Measurements from ENCODE around the gene ID4.
"Not testable (repeated sequence)": the region's sequence is repeated elsewhere in the genome, so short reads cannot be mapped to it uniquely, and the experiment has no call there.

ID4 gene

GRCh38 chr6:19833947-19834346 lies 3.2 kb upstream of the ID4 start:
- no peak for DNase-seq (ENCODE audit: low read depth)

DNA sequence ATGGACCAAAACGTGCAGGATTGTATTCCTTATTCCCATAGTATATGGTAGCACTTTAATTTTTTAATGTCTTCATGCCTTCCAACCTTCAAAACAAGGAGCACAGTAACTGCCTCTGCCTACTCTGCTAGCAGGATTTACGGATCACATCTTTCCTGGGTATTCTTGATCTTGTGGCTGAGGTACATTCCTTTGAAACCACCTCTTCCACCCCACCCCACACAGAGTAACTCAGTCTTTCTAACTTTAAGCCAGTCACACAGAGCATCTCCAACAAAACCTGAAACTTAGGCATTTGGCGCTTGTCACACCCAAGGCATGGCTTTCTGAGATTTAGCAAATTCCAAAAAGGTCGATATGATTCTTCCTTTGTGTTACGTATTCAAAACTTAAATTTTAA lies 2.3 kb upstream of the ID4 start:
- no peak for DNase-seq (ENCODE audit: low read depth)

- DNase-seq (ENCODE audit: low read depth) = no peak
Measured at GRCh38 chr6:19835605-19836004, 1.6 kb upstream of the ID4 start.

- DNase-seq (ENCODE audit: low read depth) = no peak
Measured at GRCh38 chr6:19837511-19838441, 606 bp downstream of the ID4 start.

GRCh38 chr6:19838442-19839236 lies 1.5 kb downstream of the ID4 start:
- DNase-seq (ENCODE audit: low read depth) = no peak

DNA sequence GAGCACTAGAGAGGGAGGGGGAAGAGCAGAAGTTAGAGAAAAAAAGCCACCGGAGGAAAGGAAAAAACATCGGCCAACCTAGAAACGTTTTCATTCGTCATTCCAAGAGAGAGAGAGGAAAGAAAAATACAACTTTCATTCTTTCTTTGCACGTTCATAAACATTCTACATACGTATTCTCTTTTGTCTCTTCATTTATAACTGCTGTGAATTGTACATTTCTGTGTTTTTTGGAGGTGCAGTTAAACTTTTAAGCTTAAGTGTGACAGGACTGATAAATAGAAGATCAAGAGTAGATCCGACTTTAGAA lies 2.0 kb downstream of the ID4 start:
- no peak for DNase-seq (ENCODE audit: low read depth)

DNA sequence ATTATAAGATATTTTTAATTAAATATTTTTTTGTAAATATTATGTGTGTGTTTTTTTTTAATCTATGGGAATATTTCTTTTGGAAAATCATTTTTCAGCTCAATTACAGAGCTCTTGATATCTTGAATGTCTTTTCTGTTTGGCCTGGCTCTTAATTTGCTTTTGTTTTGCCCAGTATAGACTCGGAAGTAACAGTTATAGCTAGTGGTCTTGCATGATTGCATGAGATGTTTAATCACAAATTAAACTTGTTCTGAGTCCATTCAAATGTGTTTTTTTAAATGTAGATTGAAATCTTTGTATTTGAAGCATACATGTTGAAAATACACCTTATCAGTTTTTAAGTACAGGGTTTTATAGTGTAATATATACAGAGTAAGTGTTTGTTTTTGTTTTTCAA lies 2.6 kb downstream of the ID4 start:
- DNase-seq (ENCODE audit: low read depth) = no peak

DNA sequence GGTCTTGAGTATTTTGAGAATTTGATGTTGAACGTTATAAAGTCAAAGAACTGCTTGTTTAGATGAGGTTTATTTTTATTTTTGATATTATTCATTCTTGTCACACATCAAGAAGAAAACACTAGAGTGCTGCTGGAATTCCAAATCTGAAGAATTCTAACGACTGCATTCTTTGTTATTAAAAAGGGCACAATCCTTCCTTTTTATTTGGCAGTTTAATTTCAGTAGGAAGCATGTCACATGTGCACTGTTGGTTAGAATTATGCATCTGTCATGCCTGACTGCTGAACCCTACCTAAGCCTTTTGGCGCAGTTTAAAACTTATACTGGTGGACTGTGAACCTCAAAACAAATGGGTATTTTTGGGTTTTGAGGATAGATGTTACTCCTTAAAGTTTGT lies 4.0 kb downstream of the ID4 start:
- DNase-seq (ENCODE audit: low read depth) = no peak

GRCh38 chr6:19842030-19842615 lies 5.0 kb downstream of the ID4 start:
- DNase-seq (ENCODE audit: low read depth) = no peak

GRCh38 chr6:19844689-19845088 lies 7.5 kb downstream of the ID4 start:
- DNase-seq (ENCODE audit: low read depth) = no peak

DNA sequence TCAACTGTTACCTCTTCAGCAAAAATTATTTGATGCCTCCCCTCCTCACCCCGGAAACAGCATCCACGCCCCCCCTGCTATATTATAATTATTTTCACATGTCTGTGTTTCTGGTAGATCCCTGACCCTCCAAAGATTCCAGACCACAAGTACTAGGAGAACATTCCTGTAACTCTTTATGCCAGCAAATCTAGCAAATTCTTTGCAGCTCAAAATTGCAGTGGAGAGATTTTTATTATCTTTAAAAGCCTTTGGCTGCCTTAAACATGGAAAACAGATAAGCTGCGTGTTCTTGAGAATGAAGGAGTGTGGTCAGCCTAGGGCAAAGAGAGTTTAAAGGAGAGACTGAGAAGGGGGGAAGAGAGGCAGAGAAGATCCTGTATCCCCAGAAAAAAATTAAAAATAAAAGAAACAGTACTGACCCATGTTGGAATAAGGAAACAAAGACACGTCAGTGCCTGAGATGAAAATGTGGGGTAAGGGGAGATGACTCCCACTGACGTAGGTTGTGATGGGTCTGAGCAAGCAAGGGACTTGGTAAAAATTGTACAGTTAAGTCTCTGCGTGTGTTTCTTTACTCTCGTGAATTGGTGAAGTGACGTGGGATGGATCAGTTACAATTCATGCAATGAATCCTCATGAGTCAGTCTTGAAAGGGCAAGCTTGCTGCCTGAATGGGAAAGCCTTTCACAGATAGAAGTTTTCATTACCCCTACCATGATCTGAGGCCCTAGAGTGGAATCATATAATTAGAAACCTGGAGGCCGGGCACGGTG lies 8.3 kb downstream of the ID4 start:
- no peak for DNase-seq (ENCODE audit: low read depth)

- no peak for DNase-seq (ENCODE audit: low read depth)
Measured at GRCh38 chr6:19848465-19849029, 11.4 kb downstream of the ID4 start.

GRCh38 chr6:19849196-19849595 lies 12.0 kb downstream of the ID4 start:
- DNase-seq (ENCODE audit: low read depth) = no peak

DNA sequence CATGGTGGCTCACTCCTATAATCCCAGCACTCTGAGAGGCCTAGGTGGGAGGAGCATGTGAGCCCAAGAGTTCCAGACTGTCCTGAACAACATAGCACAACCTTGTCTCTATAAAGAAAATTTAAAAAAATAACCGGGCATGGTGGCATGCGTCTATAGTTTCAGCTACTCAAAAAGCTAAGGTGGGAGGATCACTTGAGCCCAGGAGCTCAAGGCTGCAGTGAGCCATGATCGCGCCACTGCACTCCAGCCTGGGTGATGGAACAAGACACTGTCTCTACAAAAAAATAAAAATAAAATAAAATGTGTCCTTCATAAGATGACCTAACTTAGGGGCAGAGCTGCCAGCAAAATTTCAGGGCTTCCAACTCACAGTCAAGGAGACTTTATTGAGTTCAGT lies 12.6 kb downstream of the ID4 start:
- DNase-seq (ENCODE audit: low read depth) = no peak

- DNase-seq (ENCODE audit: low read depth) = no peak
Measured at GRCh38 chr6:19851241-19852089, 14.3 kb downstream of the ID4 start.

DNA sequence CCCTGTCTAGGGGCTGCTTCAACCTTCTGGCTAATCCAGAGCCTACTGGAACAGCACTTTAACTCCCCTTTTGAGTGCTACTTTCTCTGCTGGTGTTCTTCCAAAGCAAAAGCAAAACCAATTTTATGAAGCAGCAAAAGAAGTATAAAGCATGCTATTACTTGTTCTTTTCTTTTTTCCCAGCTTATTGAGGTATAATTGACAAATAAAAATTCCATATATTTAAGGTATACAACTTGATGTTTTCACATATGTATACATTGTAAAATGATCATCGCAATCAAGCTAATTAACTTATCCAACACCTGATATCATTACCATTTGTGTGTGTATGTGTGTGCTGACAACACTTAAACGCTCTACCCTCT lies 14.9 kb downstream of the ID4 start:
- no peak for DNase-seq (ENCODE audit: low read depth)

DNA sequence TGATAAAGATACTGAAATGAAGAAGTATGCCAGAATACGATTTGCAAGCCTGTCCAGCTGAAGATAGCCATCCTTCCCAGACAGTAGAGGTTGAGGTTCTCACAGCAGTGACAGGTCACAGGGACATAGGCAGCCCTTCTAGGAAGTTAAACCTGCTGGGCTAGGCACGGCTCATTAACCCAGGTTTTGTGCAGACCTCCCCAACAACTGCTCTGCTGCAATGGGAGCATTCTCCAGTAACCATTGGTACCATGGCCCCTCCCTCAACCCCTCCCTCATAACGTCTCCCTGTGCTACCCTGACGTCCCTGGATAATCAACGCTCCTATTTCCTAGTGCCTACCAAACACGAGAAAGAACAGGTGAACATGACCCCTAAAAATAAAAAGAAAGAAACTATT lies 15.8 kb downstream of the ID4 start:
- DNase-seq (ENCODE audit: low read depth) = no peak

GRCh38 chr6:19854421-19855015 lies 17.3 kb downstream of the ID4 start:
- DNase-seq (ENCODE audit: low read depth) = not testable (repeated sequence)

DNA sequence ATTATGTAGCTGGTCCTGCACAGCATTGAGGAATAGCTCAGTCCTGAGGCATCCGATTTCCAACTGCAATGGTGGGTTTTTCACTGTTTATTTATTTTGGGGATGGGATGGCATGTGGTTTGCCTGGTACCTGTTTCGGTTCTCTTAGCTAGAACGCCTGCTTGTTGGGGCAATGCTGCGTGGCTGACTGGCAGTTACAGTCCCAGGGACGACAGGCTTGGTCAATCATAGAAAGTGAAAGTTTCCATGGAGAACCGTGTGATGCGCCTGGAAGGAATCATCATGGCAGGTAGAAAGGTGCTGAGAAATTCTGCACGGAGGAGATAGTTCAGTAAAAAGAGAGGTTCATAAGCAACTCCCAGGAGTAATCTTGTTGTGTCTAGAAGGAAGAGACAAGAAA lies 18.4 kb downstream of the ID4 start:
- no peak for DNase-seq (ENCODE audit: low read depth)

DNA sequence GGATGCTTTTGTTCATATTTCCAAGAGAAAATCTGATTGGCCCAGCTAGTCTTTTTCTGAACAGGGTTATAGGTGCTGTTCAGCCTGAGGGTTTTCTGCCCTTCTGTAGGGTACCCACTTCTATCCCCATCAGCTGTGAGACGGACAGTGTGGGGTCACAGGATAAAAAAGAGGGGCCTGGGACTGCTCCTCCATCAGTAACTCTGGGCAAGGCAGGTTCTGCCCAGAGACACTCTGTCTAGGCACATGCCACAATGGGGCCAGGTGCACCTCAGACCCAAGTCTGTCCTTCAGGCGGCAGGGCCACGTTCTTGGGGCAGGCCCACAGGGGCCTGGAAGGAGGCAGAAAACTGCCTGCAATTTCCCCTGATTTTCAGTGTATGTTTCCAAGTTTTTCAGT lies 20.0 kb downstream of the ID4 start:
- no peak for DNase-seq (ENCODE audit: low read depth)

- DNase-seq (ENCODE audit: low read depth) = no peak
Measured at GRCh38 chr6:19857703-19858102, 20.5 kb downstream of the ID4 start.

Measured in activated T-cell treated with anti-CD3 and anti-CD28 coated beads for 1 hour (primary cell).